ENCODE results near the gene NMRAL1.

DNA sequence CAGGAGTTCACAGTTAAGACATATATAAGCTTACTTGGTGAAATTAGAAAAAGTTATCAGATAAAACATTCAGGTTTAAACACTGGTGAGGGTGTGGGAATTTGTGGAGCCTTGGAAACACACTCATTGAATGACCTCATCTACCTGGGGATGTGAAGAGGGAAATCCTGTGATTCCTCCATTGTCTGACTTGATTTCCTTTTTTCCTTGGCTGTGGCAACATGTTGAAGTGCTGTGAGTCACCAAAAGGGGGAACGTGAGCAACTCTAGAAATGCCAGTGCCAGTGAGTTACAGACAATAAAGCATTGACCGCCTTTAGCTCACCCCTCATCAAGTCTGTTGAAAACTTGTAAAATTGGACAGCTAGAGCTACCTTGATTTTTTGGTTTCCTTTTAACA, 3.5 kb upstream of the NMRAL1 start:
- TF ChIP-seq, protein P1, sequence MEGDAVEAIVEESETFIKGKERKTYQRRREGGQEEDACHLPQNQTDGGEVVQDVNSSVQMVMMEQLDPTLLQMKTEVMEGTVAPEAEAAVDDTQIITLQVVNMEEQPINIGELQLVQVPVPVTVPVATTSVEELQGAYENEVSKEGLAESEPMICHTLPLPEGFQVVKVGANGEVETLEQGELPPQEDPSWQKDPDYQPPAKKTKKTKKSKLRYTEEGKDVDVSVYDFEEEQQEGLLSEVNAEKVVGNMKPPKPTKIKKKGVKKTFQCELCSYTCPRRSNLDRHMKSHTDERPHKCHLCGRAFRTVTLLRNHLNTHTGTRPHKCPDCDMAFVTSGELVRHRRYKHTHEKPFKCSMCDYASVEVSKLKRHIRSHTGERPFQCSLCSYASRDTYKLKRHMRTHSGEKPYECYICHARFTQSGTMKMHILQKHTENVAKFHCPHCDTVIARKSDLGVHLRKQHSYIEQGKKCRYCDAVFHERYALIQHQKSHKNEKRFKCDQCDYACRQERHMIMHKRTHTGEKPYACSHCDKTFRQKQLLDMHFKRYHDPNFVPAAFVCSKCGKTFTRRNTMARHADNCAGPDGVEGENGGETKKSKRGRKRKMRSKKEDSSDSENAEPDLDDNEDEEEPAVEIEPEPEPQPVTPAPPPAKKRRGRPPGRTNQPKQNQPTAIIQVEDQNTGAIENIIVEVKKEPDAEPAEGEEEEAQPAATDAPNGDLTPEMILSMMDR (IDR thresholded peaks at IDR 0.05 in 8 of 11, conservative IDR thresholded peaks at IDR 0.05 in 3 of 11): peak in 3 of 11 experiments; percentile 16 to 20 (median 19)
- TF ChIP-seq POLR2AphosphoS5 (IDR thresholded peaks at IDR 0.05): no peak

Data from spleen (tissue), 7 donors.